ENCODE results near the gene PUM1.

Gene PUM1

DNA sequence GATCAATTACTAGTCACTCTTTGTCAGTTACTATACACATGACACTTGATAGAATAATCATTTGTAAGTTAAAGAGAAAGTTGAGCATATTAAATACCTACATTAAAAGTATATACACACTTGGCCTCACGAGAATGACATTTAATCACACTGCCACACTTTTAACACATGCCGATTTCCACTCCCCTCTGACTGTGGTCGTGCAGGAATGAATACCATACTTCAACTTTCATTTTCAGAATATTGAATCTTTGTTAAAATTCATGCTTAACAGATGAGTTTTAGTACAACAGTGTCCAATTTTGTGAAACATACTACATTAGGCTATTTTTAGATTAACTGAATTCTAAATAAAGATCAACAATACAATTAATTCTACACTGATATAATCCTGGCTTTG is 78.8 kb downstream of the PUM1 start:
- TF ChIP-seq CTCF (IDR thresholded peaks at IDR 0.05; ENCODE audit: control extremely low read depth, extremely low read depth, low read depth, missing control alignments) = no peak
- CTCF ChIA-PET = interaction anchor here (1.0 to 1.2 kb wide), 3 partner anchors 14 to 20 kb away, joined by 3 to 5 read pairs (median 4); no protein-coding TSS in a partner anchor
- no peak for DNase-seq (ENCODE audit: extremely low spot score)
- POLR2A ChIA-PET = no interaction called here

GRCh38 chr1:30984991-30985503 is 80.5 kb downstream of the PUM1 start:
- CTCF ChIA-PET = interaction anchor here (0.8 to 1.5 kb wide), 2 partner anchors 14 to 23 kb away, joined by 3 read pairs; no protein-coding TSS in a partner anchor
- TF ChIP-seq CTCF (IDR thresholded peaks at IDR 0.05; ENCODE audit: control extremely low read depth, extremely low read depth, low read depth, missing control alignments) = no peak
- POLR2A ChIA-PET = no interaction called here
- DNase-seq (ENCODE audit: extremely low spot score) = no peak

GRCh38 chr1:30984165-30984889 is 81.2 kb downstream of the PUM1 start:
- ChIA-PET CTCF (interaction anchor here (0.8 to 1.5 kb wide), 3 partner anchors 9 to 22 kb away, joined by 3 to 5 read pairs (median 3); no protein-coding TSS in a partner anchor), POLR2A (no interaction called here)
- DNase-seq (ENCODE audit: extremely low spot score) = no peak
- TF ChIP-seq CTCF (IDR thresholded peaks at IDR 0.05; ENCODE audit: control extremely low read depth, extremely low read depth, low read depth, missing control alignments) = no peak

GRCh38 chr1:30982937-30983336 is 82.6 kb downstream of the PUM1 start:
- DNase-seq (ENCODE audit: extremely low spot score) = peak; percentile 26
- TF ChIP-seq CTCF (IDR thresholded peaks at IDR 0.05; ENCODE audit: control extremely low read depth, extremely low read depth, low read depth, missing control alignments) = peak; percentile 6
- CTCF ChIA-PET = interaction anchor here (1.5 kb wide), 1 partner anchor 17 kb away, joined by 5 read pairs; no protein-coding TSS in a partner anchor
- POLR2A ChIA-PET = no interaction called here

DNA sequence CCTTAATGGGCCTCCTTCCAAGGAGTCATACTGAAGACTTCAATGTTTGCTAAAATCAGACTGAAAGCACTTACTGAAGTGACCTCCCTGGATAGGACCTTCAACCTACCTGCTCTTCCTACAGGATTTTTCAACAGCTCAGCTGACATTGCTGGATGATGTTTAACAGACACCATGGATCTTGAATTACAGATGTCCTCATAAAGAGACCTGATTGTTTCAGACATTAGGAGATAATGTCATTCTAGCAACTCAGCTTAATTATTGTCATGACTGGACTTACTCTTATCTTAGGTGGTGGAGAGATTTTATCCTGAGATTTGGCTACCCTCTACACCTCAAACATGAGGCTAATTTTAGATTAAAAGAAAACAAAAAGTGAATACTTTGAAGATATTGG is 83.1 kb downstream of the PUM1 start:
- POLR2A ChIA-PET = no interaction called here
- no peak for DNase-seq (ENCODE audit: extremely low spot score)
- CTCF ChIA-PET = interaction anchor here (0.7 to 0.9 kb wide), 2 partner anchors 14 to 19 kb away, joined by 3 to 4 read pairs; no protein-coding TSS in a partner anchor
- no peak for TF ChIP-seq CTCF (IDR thresholded peaks at IDR 0.05; ENCODE audit: control extremely low read depth, extremely low read depth, low read depth, missing control alignments)

- ChIA-PET CTCF (interaction anchor here (0.7 to 1.4 kb wide), 8 partner anchors 9 to 198 kb away, joined by 3 to 4 read pairs (median 3); no protein-coding TSS in a partner anchor), POLR2A (no interaction called here)
- no peak for DNase-seq (ENCODE audit: extremely low spot score)
- no peak for TF ChIP-seq CTCF (IDR thresholded peaks at IDR 0.05; ENCODE audit: control extremely low read depth, extremely low read depth, low read depth, missing control alignments)
These were observed 84.3 kb downstream of the PUM1 start for GRCh38 chr1:30981172-30981571.
